K562 (cell line): Measurements from ENCODE around the gene TRIOBP. TPM values are rescaled to one million over a fixed set of nuclear protein-coding genes. Genes with fewer than 3 reads are reported as not detected.
A peak's percentile ranks its signal among the peaks of the same experiment; 100 is the strongest.

Source experiments
- CBX5 ChIP-seq: IDR thresholded peaks from 2 replicates; pipeline ENCODE4 v1.6.1; 2014; ENCODE audit warnings: low read depth, borderline replicate concordance
- CHD7 ChIP-seq: fragments of 200-600 bp; sonication (generic); IDR thresholded peaks from one replicate; pipeline ENCODE4 v1.6.1; 2012; ENCODE audit warnings: mild to moderate bottlenecking, low read depth, low read length, inconsistent platforms
- CREM ChIP-seq: IDR thresholded peaks from 2 replicates; pipeline ENCODE4 v1.6.1; 2014; ENCODE audit warnings: antibody characterized with exemption, low read depth
- CTCFL ChIP-seq: IDR thresholded peaks from 2 replicates; pipeline ENCODE4 v1.6.1; 2011; ENCODE audit warnings: borderline replicate concordance, low read depth, mild to moderate bottlenecking, moderate library complexity, low read length; ENCODE audit not compliant: insufficient read depth, poor library complexity, severe bottlenecking
- HLTF ChIP-seq: fragments of 450-650 bp; IDR thresholded peaks from 2 replicates; pipeline ENCODE4 v1.6.1; 2016
- RAD21 ChIP-seq, 2 experiments: fragments of 250-450 bp in 1 of 2; fragments of 450-650 bp in 1 of 2; sonication (Bioruptor Pico) in 1 of 2; formaldehyde crosslinking in 1 of 2; IDR thresholded peaks in 1 of 2; conservative IDR thresholded peaks in 1 of 2; 2 replicates each; pipeline versions ENCODE4 v1.4.0 to v1.8.0; 2020 to 2022; ENCODE audit warnings: mild to moderate bottlenecking in 2 of 2, moderate library complexity in 1 of 2
- RBFOX2 ChIP-seq: fragments of 200-400 bp; formaldehyde crosslinking; IDR thresholded peaks from 2 replicates; pipeline ENCODE4 v1.6.1; 2017; ENCODE audit warnings: low read depth, mild to moderate bottlenecking, low read length, moderate library complexity
- RBM25 ChIP-seq: fragments of 200-400 bp; formaldehyde crosslinking; IDR thresholded peaks from 2 replicates; pipeline ENCODE4 v1.6.1; 2018; ENCODE audit warnings: low read length, low read depth, moderate library complexity; ENCODE audit not compliant: severe bottlenecking
- SIRT6 ChIP-seq: IDR thresholded peaks from one replicate; pipeline ENCODE4 v1.6.1; 2012; ENCODE audit warnings: low read depth, mild to moderate bottlenecking, control low read depth, inconsistent platforms, low read length, moderate library complexity
- SMAD2 ChIP-seq: fragments of 150-350 bp; IDR thresholded peaks from 2 replicates; pipeline ENCODE4 v1.6.1; 2014; ENCODE audit warnings: low read depth, mild to moderate bottlenecking, low read length
- SNIP1 ChIP-seq: fragments of 450-650 bp; IDR thresholded peaks from 2 replicates; pipeline ENCODE4 v1.7.1; 2017; ENCODE audit warnings: low read depth, mild to moderate bottlenecking
- TAF15 ChIP-seq: fragments of 200-400 bp; formaldehyde crosslinking; IDR thresholded peaks from 2 replicates; pipeline ENCODE4 v1.6.1; 2017; ENCODE audit warnings: mild to moderate bottlenecking, low read depth, low read length, moderate library complexity
- ZNF146 ChIP-seq: IDR thresholded peaks from one replicate; pipeline ENCODE4 v1.6.1; 2018; ENCODE audit warnings: missing compliant biosample characterization; ENCODE audit not compliant: unreplicated experiment
- ZZZ3 ChIP-seq: fragments of 450-650 bp; IDR thresholded peaks from 2 replicates; pipeline ENCODE4 v1.6.1; 2016; ENCODE audit warnings: antibody characterized with exemption, mild to moderate bottlenecking, moderate library complexity
- polyA plus RNA-seq, 8 experiments: library from polyadenylated mRNA; depleted of rRNA in 4 of 8; stranded (reverse) in 5 of 8; unstranded in 3 of 8; fragments of >200 nt; fragmentation: Nextera tagmentation in 2 of 8; fragmentation: Illumina TruSeq in 1 of 8; extraction: Ambion mirVana in 2 of 8; extraction: Trizol in 1 of 8; gene quantifications; 2 replicates each; pipeline versions ENCODE4 v1.2.1 to v1.2.3, GENCODE V29; 2011 to 2014; ENCODE audit warnings: inconsistent platforms in 1 of 8, missing spikeins in 1 of 8
- total RNA-seq, 7 experiments: library from RNA; depleted of rRNA in 6 of 7; stranded (reverse); fragments of >200 nt in 6 of 7; fragmentation: Illumina TruSeq in 2 of 7; extraction: Trizol in 2 of 7; gene quantifications; 2 replicates each; pipeline versions ENCODE4 v1.2.1 to v1.2.3, GENCODE V29; 2011 to 2021; ENCODE audit warnings: low replicate concordance in 1 of 7

TRIOBP gene
- total and polyA plus RNA-seq, 9 of the 15 experiments (the other 6 are each of a cell fraction or from before 2014, with no cell fraction given): 0.24 to 13.8 (median 5.5) TPM

- TF ChIP-seq TAF15 (no peak), RBM25 (peak; percentile 79), CREM (peak; percentile 95), SNIP1 (no peak), SIRT6 (no peak), ZNF146 (no peak), CBX5 (no peak), RAD21 (CRISPR knock-in tag; conservative IDR thresholded peaks at IDR 0.05 in 1 of 2, IDR thresholded peaks at IDR 0.05 in 1 of 2) (no peak), SMAD2 (no peak), CHD7 (no peak), HLTF (no peak), CTCFL (no peak), ZZZ3 (no peak), RBFOX2 (peak; percentile 88)
These were observed 110.8 kb downstream of the TRIOBP start, which contains the start of gene GCAT (continued) for GRCh38 chr22:37807410-37808293.
